Skeletal muscle satellite cell (primary cell): ENCODE results near the gene NAE1.

Experiments
- H3K27me3 ChIP-seq: 2 replicates; pipeline ENCODE4 v1.7.0; 2013; ENCODE audit warnings: low read length; ENCODE audit not compliant: control insufficient read depth, insufficient read depth
- H3K36me3 ChIP-seq: 2 replicates; pipeline ENCODE4 v1.7.0; 2013; ENCODE audit warnings: mild to moderate bottlenecking, control low read depth, low read length; ENCODE audit not compliant: insufficient read depth
- H3K4me1 ChIP-seq: 2 replicates; pipeline ENCODE4 v1.7.0; 2013; ENCODE audit warnings: low read length; ENCODE audit not compliant: control insufficient read depth, insufficient read depth
- H3K4me2 ChIP-seq: 2 replicates; pipeline ENCODE4 v1.7.0; 2013; ENCODE audit warnings: mild to moderate bottlenecking, low read length
- H3K4me3 ChIP-seq: 2 replicates; pipeline ENCODE4 v1.7.0; 2013; ENCODE audit warnings: low read length
- H3K9ac ChIP-seq: 2 replicates; pipeline ENCODE4 v1.7.0; 2013; ENCODE audit warnings: mild to moderate bottlenecking, low read depth, low read length, moderate library complexity
- H3K9me3 ChIP-seq: replicated peaks from 2 replicates; pipeline ENCODE4 v1.7.0; 2013; ENCODE audit warnings: mild to moderate bottlenecking, control low read depth, low read length

The NAE1 gene

GRCh38 chr16:66859397-66860068, 28.8 kb upstream of the NAE1 start:
- peaks cover 3% of the 10 kb centered on the region for H3K4me1 ChIP-seq
- no peaks in the 10 kb centered on the region for H3K36me3 ChIP-seq
- H3K4me2 ChIP-seq = no peak overlapping the region
- H3K9ac ChIP-seq = no peak overlapping the region
- peaks cover 4% of the 10 kb centered on the region for H3K27me3 ChIP-seq
- H3K4me3 ChIP-seq = no peak overlapping the region
- no peaks in the 10 kb centered on the region for H3K9me3 ChIP-seq

- Histone ChIP-seq H3K9ac (no peak overlapping the region), H3K4me2 (no peak overlapping the region), H3K36me3 (no peaks in the 10 kb centered on the region), H3K4me3 (no peak overlapping the region), H3K27me3 (peaks cover 8% of the 10 kb centered on the region), H3K9me3 (no peaks in the 10 kb centered on the region), H3K4me1 (peaks cover 3% of the 10 kb centered on the region)
Observed at GRCh38 chr16:66858740-66859396, 28.1 kb upstream of the NAE1 start.

- Histone ChIP-seq H3K4me3 (no peak overlapping the region), H3K4me2 (no peak overlapping the region), H3K27me3 (peaks cover 17% of the 10 kb centered on the region), H3K9ac (no peak overlapping the region), H3K4me1 (peaks cover 3% of the 10 kb centered on the region), H3K9me3 (no peaks in the 10 kb centered on the region), H3K36me3 (no peaks in the 10 kb centered on the region)
Observed at GRCh38 chr16:66857437-66857836, 26.7 kb upstream of the NAE1 start.

- Histone ChIP-seq H3K9ac (no peak overlapping the region), H3K36me3 (no peaks in the 10 kb centered on the region), H3K4me3 (no peak overlapping the region), H3K27me3 (peaks cover 18% of the 10 kb centered on the region), H3K4me1 (peaks cover 3% of the 10 kb centered on the region), H3K4me2 (no peak overlapping the region), H3K9me3 (no peaks in the 10 kb centered on the region)
Observed at GRCh38 chr16:66856801-66857200, 26.0 kb upstream of the NAE1 start.

- Histone ChIP-seq H3K36me3 (no peaks in the 10 kb centered on the region), H3K9me3 (no peaks in the 10 kb centered on the region), H3K4me2 (no peak overlapping the region), H3K4me3 (no peak overlapping the region), H3K4me1 (peaks cover 3% of the 10 kb centered on the region), H3K27me3 (peaks cover 23% of the 10 kb centered on the region), H3K9ac (no peak overlapping the region)
Observed at GRCh38 chr16:66856184-66856730, 25.5 kb upstream of the NAE1 start.

GRCh38 chr16:66853261-66854139, 22.7 kb upstream of the NAE1 start:
- Histone ChIP-seq H3K9me3 (no peaks in the 10 kb centered on the region), H3K4me1 (no peaks in the 10 kb centered on the region), H3K4me3 (no peak overlapping the region), H3K4me2 (no peak overlapping the region), H3K9ac (no peak overlapping the region), H3K27me3 (peaks cover 32% of the 10 kb centered on the region), H3K36me3 (no peaks in the 10 kb centered on the region)

GRCh38 chr16:66851166-66851964, 20.6 kb upstream of the NAE1 start:
- Histone ChIP-seq H3K36me3 (no peaks in the 10 kb centered on the region), H3K4me3 (no peak overlapping the region), H3K9ac (no peak overlapping the region), H3K27me3 (peaks cover 51% of the 10 kb centered on the region), H3K9me3 (no peaks in the 10 kb centered on the region), H3K4me2 (no peak overlapping the region), H3K4me1 (no peaks in the 10 kb centered on the region)

- Histone ChIP-seq H3K27me3 (peaks cover 62% of the 10 kb centered on the region), H3K9ac (no peak overlapping the region), H3K4me1 (peaks cover 4% of the 10 kb centered on the region), H3K4me2 (no peak overlapping the region), H3K4me3 (no peak overlapping the region), H3K36me3 (no peaks in the 10 kb centered on the region), H3K9me3 (no peaks in the 10 kb centered on the region)
Observed at GRCh38 chr16:66850115-66850815, 19.5 kb upstream of the NAE1 start.

- H3K4me1 ChIP-seq = peaks cover 8% of the 10 kb centered on the region
- no peaks in the 10 kb centered on the region for H3K9me3 ChIP-seq
- H3K4me2 ChIP-seq = no peak overlapping the region
- no peaks in the 10 kb centered on the region for H3K36me3 ChIP-seq
- peaks cover 65% of the 10 kb centered on the region for H3K27me3 ChIP-seq
- no peak overlapping the region for H3K4me3 ChIP-seq
- H3K9ac ChIP-seq = no peak overlapping the region
Observed at GRCh38 chr16:66849549-66849948, 18.8 kb upstream of the NAE1 start.

GRCh38 chr16:66849021-66849420, 18.2 kb upstream of the NAE1 start:
- Histone ChIP-seq H3K9ac (no peak overlapping the region), H3K4me1 (peaks cover 12% of the 10 kb centered on the region), H3K27me3 (peaks cover 66% of the 10 kb centered on the region), H3K4me2 (no peak overlapping the region), H3K9me3 (no peaks in the 10 kb centered on the region), H3K4me3 (no peak overlapping the region), H3K36me3 (no peaks in the 10 kb centered on the region)
